ENCODE measurements around the gene C3orf62. TPM values are rescaled to one million over a fixed set of nuclear protein-coding genes. Genes with fewer than 3 reads are reported as not detected.

The C3orf62 gene
- total and polyA plus RNA-seq, 10 of the 15 experiments (the other 5 are each of a cell fraction or from before 2014, with no cell fraction given): 2.7 to 7.5 (median 4.2) TPM

GRCh38 chr3:49277383-49277775 is 347 bp upstream of the C3orf62 start:
- POLR2A ChIA-PET: interaction anchor here (0.6 to 1.0 kb wide), 2 partner anchors 28 to 195 kb away, joined by 4 read pairs; no protein-coding TSS in a partner anchor
- H3K4me2 ChIP-seq (ENCODE audit: control insufficient read depth, insufficient read depth): peak overlapping the region; percentile 79
- H4K20me1 ChIP-seq (ENCODE audit: control insufficient read depth, insufficient read depth): no peaks in the 10 kb centered on the region
- DNase-seq (ENCODE audit: low read depth, low spot score): no peak
- TSS peak; percentile 98 for BruUV-seq (replicated peaks)
- peaks cover 13% of the 10 kb centered on the region for H3K4me1 ChIP-seq (ENCODE audit: control insufficient read depth, insufficient read depth, low read length)
- intact Hi-C loops (cut with micrococcal nuclease; ENCODE audit: unreplicated experiment) (no loop called here), in situ Hi-C loops (cut with MboI) (no loop called here)
- RAD21 ChIA-PET (ENCODE audit: unreplicated experiment): interaction anchor here (0.8 to 1.5 kb wide), 4 partner anchors 26 to 172 kb away, joined by 3 to 4 read pairs (median 3); no protein-coding TSS in a partner anchor
- 3% methylated on average over 9 of the region's 9 CpGs for WGBS (ENCODE audit: insufficient coverage, insufficient replicate concordance, low lambda C conversion rate, missing lambda C conversion rate)
- peak overlapping the region; percentile 66 for H3K4me3 ChIP-seq
- FAIRE-seq: no peak
- no peaks in the 10 kb centered on the region for H3K79me2 ChIP-seq (ENCODE audit: control insufficient read depth, insufficient read depth, low read length)
- peak overlapping the region; percentile 75 for H3K9ac ChIP-seq (ENCODE audit: control insufficient read depth, insufficient read depth, low read length)
- SMC1A ChIA-PET (ENCODE audit: uncharacterized antibody, unreplicated experiment): interaction anchor here (1.3 kb wide), 1 partner anchor 172 kb away, joined by 5 read pairs; no protein-coding TSS in a partner anchor
- no peak for TF ChIP-seq MXI1 (IDR thresholded peaks at IDR 0.05; ENCODE audit: low read depth, low read length)
- TF ChIP-seq NFIC (IDR thresholded peaks at IDR 0.05; ENCODE audit: low read depth, low read length): 0 out of 2 replicates have a peak, but pooled peaks have one; percentile 5
- peaks cover 10 to 22% of the 10 kb centered on the region in 2 experiments; a peak in 3 of 4 replicates for H3K36me3 ChIP-seq (ENCODE audit: control insufficient read depth in 2 of 2, insufficient read depth in 2 of 2, low read length in 1 of 2)
- peak; percentile 24 for ATAC-seq
- H3K27ac ChIP-seq (ENCODE audit: control insufficient read depth, insufficient read depth): peak overlapping the region; percentile 76
- no peaks in the 10 kb centered on the region for H3K27me3 ChIP-seq (replicated peaks in 1 of 2; ENCODE audit: control insufficient read depth in 2 of 2, insufficient read depth in 2 of 2, low read length in 1 of 2)
- H2AFZ ChIP-seq (ENCODE audit: control insufficient read depth, low read depth, low read length): peak overlapping the region; percentile 94
- CTCF ChIA-PET: interaction anchor here (0.6 to 2.0 kb wide), 3 partner anchors 86 to 129 kb away, joined by 4 to 6 read pairs (median 5); partner anchors contain the start of gene KLHDC8B
- no peaks in the 10 kb centered on the region for H3K9me3 ChIP-seq (replicated peaks; ENCODE audit: control insufficient read depth, insufficient read depth, low read length)

DNA sequence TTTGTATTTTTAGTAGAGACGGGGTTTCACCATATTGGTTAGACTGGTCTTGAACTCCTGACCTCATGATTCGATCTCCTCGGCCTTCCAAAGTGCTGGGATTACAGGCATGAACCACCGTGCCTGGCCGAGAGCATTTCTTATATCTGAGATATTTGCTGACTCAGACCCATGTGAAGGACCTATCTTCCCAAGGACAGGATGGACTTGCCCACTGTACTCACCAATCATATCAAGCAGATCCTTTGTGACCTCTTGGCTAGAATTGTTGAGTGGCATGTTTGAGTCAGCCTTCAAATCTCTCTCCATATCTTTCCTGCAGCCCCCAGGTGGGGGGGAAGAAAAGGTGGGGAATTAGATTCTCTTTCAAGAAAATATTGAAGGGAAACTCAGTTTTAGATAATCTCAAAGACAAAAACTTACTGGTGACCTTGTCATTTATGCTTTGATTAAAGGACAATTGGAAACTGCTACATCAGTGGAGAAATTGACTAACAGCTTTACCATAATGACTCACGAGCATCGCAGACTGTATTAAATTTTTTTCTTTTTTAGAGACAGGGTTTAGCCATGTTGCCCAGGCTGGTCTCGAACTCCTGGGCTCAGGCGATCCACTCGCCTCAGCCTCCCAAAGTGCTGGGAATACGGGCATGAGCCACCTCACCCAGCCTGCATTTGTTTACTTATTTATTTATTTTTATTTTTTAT is 3.1 kb downstream of the C3orf62 start:
- no peak overlapping the region for H3K4me2 ChIP-seq (ENCODE audit: control insufficient read depth, insufficient read depth)
- FAIRE-seq: no peak
- H2AFZ ChIP-seq (ENCODE audit: control insufficient read depth, low read depth, low read length): no peak overlapping the region
- H3K9ac ChIP-seq (ENCODE audit: control insufficient read depth, insufficient read depth, low read length): no peak overlapping the region
- H3K36me3 ChIP-seq (ENCODE audit: control insufficient read depth in 2 of 2, insufficient read depth in 2 of 2, low read length in 1 of 2): peaks cover 1 to 5% of the 10 kb centered on the region in 2 experiments
- ATAC-seq: no peak
- H3K27ac ChIP-seq (ENCODE audit: control insufficient read depth, insufficient read depth): no peak overlapping the region
- no peak for DNase-seq (ENCODE audit: low read depth, low spot score)
- H3K27me3 ChIP-seq (replicated peaks in 1 of 2; ENCODE audit: control insufficient read depth in 2 of 2, insufficient read depth in 2 of 2, low read length in 1 of 2): no peaks in the 10 kb centered on the region
- SMC1A ChIA-PET (ENCODE audit: uncharacterized antibody, unreplicated experiment): no interaction called here
- BruUV-seq (replicated peaks): no TSS peak
- POLR2A ChIA-PET: no interaction called here
- H3K4me3 ChIP-seq: no peak overlapping the region
- H3K9me3 ChIP-seq (replicated peaks; ENCODE audit: control insufficient read depth, insufficient read depth, low read length): no peaks in the 10 kb centered on the region
- RAD21 ChIA-PET (ENCODE audit: unreplicated experiment): no interaction called here
- peaks cover 13% of the 10 kb centered on the region for H3K4me1 ChIP-seq (ENCODE audit: control insufficient read depth, insufficient read depth, low read length)
- no peaks in the 10 kb centered on the region for H4K20me1 ChIP-seq (ENCODE audit: control insufficient read depth, insufficient read depth)
- TF ChIP-seq ASH2L (IDR thresholded peaks at IDR 0.05; ENCODE audit: borderline replicate concordance, low read depth) (no peak), RELB (IDR thresholded peaks at IDR 0.05; ENCODE audit: low read depth) (no peak)
- CTCF ChIA-PET: no interaction called here
- intact Hi-C loops (cut with micrococcal nuclease; ENCODE audit: unreplicated experiment) (no loop called here), in situ Hi-C loops (cut with MboI) (no loop called here)
- 86% methylated on average over 11 of the region's 11 CpGs for WGBS (ENCODE audit: insufficient coverage, insufficient replicate concordance, low lambda C conversion rate, missing lambda C conversion rate)
- no peaks in the 10 kb centered on the region for H3K79me2 ChIP-seq (ENCODE audit: control insufficient read depth, insufficient read depth, low read length)

Data from GM12878 (cell line).